H1 (cell line): ENCODE data around the gene ASIC2. TPM values are rescaled to one million over a fixed set of nuclear protein-coding genes. Genes with fewer than 3 reads are reported as not detected.

Source experiments
- CTCF ChIA-PET: fragments of 300-600 bp; sonication (Branson Sonifier 250); formaldehyde crosslinking; loops from one replicate; lab custom pipeline; 2021; ENCODE audit not compliant: partially characterized antibody; lab: Charles Lee
- POLR2A ChIA-PET: fragments of 300-600 bp; sonication (Branson Sonifier 250); formaldehyde crosslinking; loops from one replicate; lab custom pipeline; 2021; ENCODE audit warnings: inconsistent platforms; ENCODE audit not compliant: partially characterized antibody; lab: Charles Lee
- DNase-seq, 2 experiments: peaks; one replicate each; pipeline versions ENCODE4 v3.0.0 to v3.0.0-alpha.2; 2010 to 2022; ENCODE audit warnings: low spot score in 2 of 2, low read depth in 1 of 2, mixed read lengths in 1 of 2
- FAIRE-seq: peaks from 2 replicates; lab custom pipeline; 2011; peaks lifted over from hg19 to GRCh38; lab: Jason Lieb, UNC
- H2AFZ ChIP-seq: 2 replicates; pipeline ENCODE4 v1.8.1; 2012; ENCODE audit warnings: low read length, inconsistent platforms
- H2AK5ac ChIP-seq: 2 replicates; pipeline ENCODE4 v1.6.1; 2013; ENCODE audit warnings: low read depth, low read length
- H2BK120ac ChIP-seq: replicated peaks from 2 replicates; pipeline ENCODE3; 2013; ENCODE audit warnings: low read depth, low read length, inconsistent platforms
- H2BK12ac ChIP-seq: 2 replicates; pipeline ENCODE4 v1.6.1; 2013; ENCODE audit warnings: low read depth, low read length
- H2BK15ac ChIP-seq: 2 replicates; pipeline ENCODE4 v1.6.1; 2013; ENCODE audit warnings: low read length
- H2BK20ac ChIP-seq: 2 replicates; pipeline ENCODE4 v1.6.1; 2013; ENCODE audit warnings: low read length
- H2BK5ac ChIP-seq: 2 replicates; pipeline ENCODE4 v1.6.1; 2013; ENCODE audit warnings: low read depth, low read length
- H3K14ac ChIP-seq: 2 replicates; pipeline ENCODE4 v1.6.1; 2013; ENCODE audit warnings: inconsistent platforms; ENCODE audit not compliant: insufficient read length
- H3K18ac ChIP-seq: 2 replicates; pipeline ENCODE4 v1.6.1; 2013; ENCODE audit warnings: low read length; ENCODE audit errors: extremely low read depth
- H3K23ac ChIP-seq: 2 replicates; pipeline ENCODE4 v1.6.1; 2013; ENCODE audit warnings: inconsistent platforms; ENCODE audit not compliant: insufficient read length
- H3K23me2 ChIP-seq: 2 replicates; pipeline ENCODE4 v1.6.1; 2013; ENCODE audit warnings: low read depth, low read length
- H3K27ac ChIP-seq: 2 replicates; pipeline ENCODE4 v1.6.1; 2011; ENCODE audit warnings: low read depth, low read length, inconsistent platforms
- H3K27me3 ChIP-seq, 4 experiments: replicated peaks in 1 of 4; 1 replicate in 1 of 4; 2 replicates in 3 of 4; pipeline versions ENCODE4 v1.6.1 to v1.8.1; 2011 to 2013; ENCODE audit warnings: low read length in 3 of 4, mild to moderate bottlenecking in 3 of 4, inconsistent platforms in 2 of 4, mixed read lengths in 2 of 4, moderate library complexity in 1 of 4; ENCODE audit not compliant: control insufficient read depth in 3 of 4, insufficient read depth in 3 of 4; ENCODE audit errors: extremely low read depth in 1 of 4
- H3K36me3 ChIP-seq, 4 experiments: 2 replicates each; pipeline versions ENCODE4 v1.6.1 to v1.8.1; 2011 to 2013; ENCODE audit warnings: mild to moderate bottlenecking in 4 of 4, low read length in 3 of 4, moderate library complexity in 2 of 4, control low read depth in 1 of 4, inconsistent platforms in 1 of 4; ENCODE audit not compliant: insufficient read depth in 4 of 4, control insufficient read depth in 2 of 4
- H3K4ac ChIP-seq: replicated peaks from 2 replicates; pipeline ENCODE3; 2013; ENCODE audit warnings: low read length, low read depth, mixed read lengths, inconsistent platforms; ENCODE audit not compliant: insufficient read length
- H3K4me1 ChIP-seq, 4 experiments: replicated peaks in 1 of 4; 1 replicate in 1 of 4; 2 replicates in 3 of 4; pipeline versions ENCODE4 v1.6.1 to v1.8.1; 2011 to 2013; ENCODE audit warnings: low read length in 3 of 4, inconsistent platforms in 2 of 4, mixed read lengths in 1 of 4; ENCODE audit not compliant: insufficient read depth in 4 of 4, control insufficient read depth in 3 of 4
- H3K4me2 ChIP-seq, 2 experiments: 2 replicates each; pipeline versions ENCODE4 v1.6.1 to v1.8.1; 2011 to 2013; ENCODE audit warnings: low read depth in 2 of 2, low read length in 2 of 2, control low read depth in 1 of 2, inconsistent platforms in 1 of 2, mild to moderate bottlenecking in 1 of 2; ENCODE audit not compliant: insufficient read depth in 1 of 2
- H3K4me3 ChIP-seq, 4 experiments: fragments of 200-600, 300-600 bp in 1 of 4; sonication (generic), shearing (Covaris generic), sonication (Bioruptor Twin) in 1 of 4; 2 replicates each; pipeline versions ENCODE4 v1.5.1 to v1.8.1; 2011 to 2016; ENCODE audit warnings: low read length in 4 of 4, low read depth in 3 of 4, control low read depth in 2 of 4, inconsistent platforms in 2 of 4, mild to moderate bottlenecking in 2 of 4, mixed read lengths in 1 of 4, moderate library complexity in 1 of 4; ENCODE audit not compliant: insufficient read depth in 2 of 4; ENCODE audit errors: extremely low read depth in 1 of 4
- H3K56ac ChIP-seq: replicated peaks from 2 replicates; pipeline ENCODE3; 2013; ENCODE audit warnings: low read depth, mild to moderate bottlenecking, mixed read lengths, low read length, inconsistent platforms; ENCODE audit not compliant: insufficient read length
- H3K79me1 ChIP-seq: 2 replicates; pipeline ENCODE4 v1.6.1; 2013; ENCODE audit warnings: low read depth, low read length, control low read depth
- H3K79me2 ChIP-seq, 2 experiments: 2 replicates each; pipeline versions ENCODE4 v1.6.1 to v1.8.1; 2012 to 2013; ENCODE audit warnings: low read length in 2 of 2, mild to moderate bottlenecking in 2 of 2, inconsistent platforms in 1 of 2; ENCODE audit not compliant: insufficient read depth in 2 of 2, control insufficient read depth in 1 of 2
- H3K9ac ChIP-seq, 4 experiments: replicated peaks in 1 of 4; 1 replicate in 1 of 4; 2 replicates in 3 of 4; pipeline versions ENCODE4 v1.6.1 to v1.8.1; 2011 to 2013; ENCODE audit warnings: low read depth in 3 of 4, low read length in 3 of 4, control low read depth in 2 of 4, mild to moderate bottlenecking in 2 of 4, moderate library complexity in 2 of 4, inconsistent platforms in 1 of 4; ENCODE audit errors: extremely low read depth in 1 of 4
- H3K9me3 ChIP-seq, 2 experiments: 2 replicates each; pipeline versions ENCODE4 v1.6.1 to v1.8.1; 2012 to 2013; ENCODE audit warnings: mild to moderate bottlenecking in 2 of 2, moderate library complexity in 2 of 2, control low read depth in 1 of 2, inconsistent platforms in 1 of 2, low read depth in 1 of 2, low read length in 1 of 2, mixed read lengths in 1 of 2; ENCODE audit not compliant: insufficient read depth in 2 of 2
- H4K20me1 ChIP-seq, 2 experiments: replicated peaks in 1 of 2; 2 replicates each; pipeline versions ENCODE3 to v1.8.1; 2011 to 2013; ENCODE audit warnings: inconsistent platforms in 2 of 2, low read length in 2 of 2, mild to moderate bottlenecking in 1 of 2; ENCODE audit not compliant: insufficient read depth in 2 of 2, control insufficient read depth in 1 of 2
- H4K5ac ChIP-seq: 2 replicates; pipeline ENCODE4 v1.6.1; 2013; ENCODE audit warnings: low read length, low read depth, mixed read lengths, inconsistent platforms; ENCODE audit not compliant: insufficient read length
- H4K8ac ChIP-seq: 2 replicates; pipeline ENCODE4 v1.8.0; 2013; ENCODE audit warnings: mild to moderate bottlenecking, moderate library complexity, low read length, inconsistent platforms; ENCODE audit not compliant: insufficient read depth; ENCODE audit errors: extremely low read depth
- H4K91ac ChIP-seq: replicated peaks from 2 replicates; pipeline ENCODE3; 2013; ENCODE audit warnings: low read length, mixed read lengths, inconsistent platforms; ENCODE audit not compliant: insufficient read length
- ATF2 ChIP-seq: IDR thresholded peaks from 2 replicates; pipeline ENCODE4 v1.6.1; 2012; ENCODE audit warnings: low read length, inconsistent platforms
- BACH1 ChIP-seq: IDR thresholded peaks from 2 replicates; pipeline ENCODE4 v1.6.1; 2012; ENCODE audit warnings: low read length, improper control_type of control experiment
- FOSL1 ChIP-seq: IDR thresholded peaks from 2 replicates; pipeline ENCODE4 v1.6.1; 2011; ENCODE audit warnings: mild to moderate bottlenecking, low read depth, low read length, moderate library complexity; ENCODE audit not compliant: insufficient read depth
- KDM1A ChIP-seq: fragments of 200-600, 300-600 bp; sonication (generic); IDR thresholded peaks from 2 replicates; pipeline ENCODE4 v1.7.1; 2016; ENCODE audit warnings: mild to moderate bottlenecking, low read length, borderline replicate concordance
- KDM5A ChIP-seq: fragments of 200-600 bp; IDR thresholded peaks from 2 replicates; pipeline ENCODE4 v1.7.1; 2012; ENCODE audit warnings: mild to moderate bottlenecking, low read length, inconsistent platforms, mixed read lengths
- NANOG ChIP-seq: IDR thresholded peaks from 2 replicates; pipeline ENCODE4 v1.6.1; 2011; ENCODE audit warnings: low read length, low read depth, mild to moderate bottlenecking, inconsistent platforms; ENCODE audit not compliant: insufficient read depth, poor library complexity, severe bottlenecking
- RFX5 ChIP-seq: IDR thresholded peaks from 2 replicates; pipeline ENCODE4 v1.6.1; 2011; ENCODE audit warnings: low read depth, low read length, improper control_type of control experiment, borderline replicate concordance
- RXRA ChIP-seq: IDR thresholded peaks from 2 replicates; pipeline ENCODE4 v1.6.1; 2011; ENCODE audit warnings: low read depth, mild to moderate bottlenecking, low read length, moderate library complexity; ENCODE audit not compliant: insufficient read depth
- SIN3A ChIP-seq, 2 experiments: IDR thresholded peaks in 1 of 2; conservative IDR thresholded peaks in 1 of 2; 2 replicates each; pipeline ENCODE4 v1.6.1; 2011 to 2012; ENCODE audit warnings: low read length in 2 of 2, improper control_type of control experiment in 1 of 2, low read depth in 1 of 2, mild to moderate bottlenecking in 1 of 2
- TAF7 ChIP-seq: optimal IDR thresholded peaks from 2 replicates; pipeline ENCODE3; 2011; ENCODE audit warnings: low read depth, mild to moderate bottlenecking, inconsistent platforms, low read length, moderate library complexity, borderline replicate concordance
- WGBS, 2 experiments: shearing (Covaris generic) in 1 of 2; methylation state at CpG; one replicate each; pipeline versions ENCODE4 v1.1.6 to v1.1.7; 2013 to 2015; ENCODE audit warnings: low lambda C conversion rate in 2 of 2, mixed read lengths in 2 of 2, inconsistent platforms in 1 of 2, low coverage in 1 of 2, missing lambda C conversion rate in 1 of 2; ENCODE audit not compliant: insufficient replicate concordance in 2 of 2, insufficient coverage in 1 of 2, insufficient read length in 1 of 2; ENCODE audit errors: extremely low coverage in 1 of 2, missing lambda C conversion rate in 1 of 2; 5-methylcytosine and 5-hydroxymethylcytosine counted together
- polyA plus RNA-seq, 7 experiments: library from polyadenylated mRNA; depleted of rRNA in 3 of 7; stranded (reverse) in 5 of 7; unstranded in 2 of 7; fragments of >200 nt in 5 of 7; fragments of 200-250 nt in 2 of 7; gene quantifications; 1 replicate in 5 of 7; 2 replicates in 1 of 7; 4 replicates in 1 of 7; pipeline versions ENCODE4 v1.2.1 to v1.2.3, GENCODE V29; 2011 to 2013; ENCODE audit warnings: missing spikeins in 2 of 7, mixed read lengths in 2 of 7
- total RNA-seq: library from RNA; stranded (reverse); fragmentation: NEBNext Ultra II Directional; extraction: Animal tissue kit (Norgen Biotek cat#: 25700); gene quantifications from 2 replicates; pipeline ENCODE4 v1.2.1, GENCODE V29; 2021

Gene ASIC2
- total and polyA plus RNA-seq, 2 of the 8 experiments (the other 6 are each of a cell fraction or from before 2014, with no cell fraction given), result 0.86 to 1.2 TPM

GRCh38 chr17:33040461-33040860, 252.6 kb downstream of the ASIC2 start:
- Histone ChIP-seq H2AK5ac (no peak overlapping the region), H3K4me2 (no peak overlapping the region), H3K27me3 (no peaks in the 10 kb centered on the region; a peak in 2 of 7 replicates), H3K14ac (no peak overlapping the region), H2BK20ac (no peak overlapping the region), H4K5ac (no peak overlapping the region), H3K23me2 (no peaks in the 10 kb centered on the region; the same call in 1 of the 2 replicates), H2BK12ac (no peak overlapping the region), H3K9ac (no peak overlapping the region), H3K79me1 (no peaks in the 10 kb centered on the region), H2AFZ (no peak overlapping the region), H3K79me2 (no peaks in the 10 kb centered on the region), H3K27ac (no peak overlapping the region), H3K4me1 (no peaks in the 10 kb centered on the region), H2BK15ac (no peak overlapping the region), H3K18ac (no peak overlapping the region), H2BK5ac (no peak overlapping the region), H3K4ac (no peak overlapping the region), H4K20me1 (no peaks in the 10 kb centered on the region), H2BK120ac (no peak overlapping the region), H4K8ac (no peak overlapping the region), H3K4me3 (no peak overlapping the region), H4K91ac (no peak overlapping the region), H3K23ac (no peak overlapping the region), H3K56ac (no peak overlapping the region), H3K9me3 (no peaks in the 10 kb centered on the region), H3K36me3 (no peaks in the 10 kb centered on the region)
- FAIRE-seq (no peak), DNase-seq (no peak)
- 72% methylated on average over 4 of the region's 4 CpGs; no CpG with 5 or more reads in 1 of the 2 experiments for WGBS, 2 experiments
- ChIA-PET POLR2A (no interaction called here), CTCF (interaction anchor here (5.1 to 6.0 kb wide), 2 partner anchors 9 to 18 kb away, joined by 29 to 43 read pairs; no protein-coding TSS in a partner anchor)
- TF ChIP-seq RFX5 (no peak), KDM5A (no peak), FOSL1 (no peak), SIN3A (conservative IDR thresholded peaks at IDR 0.05 in 1 of 2, IDR thresholded peaks at IDR 0.05 in 1 of 2; ENCODE audit: low read depth in 1 of 2, low read length in 2 of 2) (no peak), BACH1 (no peak), KDM1A (no peak), ATF2 (no peak), RXRA (no peak), NANOG (no peak), TAF7 (no peak)
